Umbilical cord (tissue), 2 donors: ENCODE measurements around the gene BACE2. TPM values are rescaled to one million over a fixed set of nuclear protein-coding genes. Genes with fewer than 3 reads are reported as not detected.

Source experiments
- DNase-seq: peaks from one replicate; pipeline ENCODE4 v3.0.0-alpha.2; 2015; ENCODE audit warnings: low spot score
- total RNA-seq: library from RNA; depleted of rRNA; stranded (reverse); fragments of >200 nt; gene quantifications from one replicate; pipeline ENCODE4 v1.2.3, GENCODE V29; 2014; ENCODE audit warnings: low replicate concordance; ENCODE audit not compliant: insufficient read depth

BACE2 gene
- 37.3 TPM for total RNA-seq

GRCh38 chr21:41167348-41168342, at the start of gene BACE2:
TSS of gene BACE2 (plus strand) at chr21:41168160. CDS start at chr21:41168264, 104 bp downstream.
- DNase-seq = peak; percentile 87

DNA sequence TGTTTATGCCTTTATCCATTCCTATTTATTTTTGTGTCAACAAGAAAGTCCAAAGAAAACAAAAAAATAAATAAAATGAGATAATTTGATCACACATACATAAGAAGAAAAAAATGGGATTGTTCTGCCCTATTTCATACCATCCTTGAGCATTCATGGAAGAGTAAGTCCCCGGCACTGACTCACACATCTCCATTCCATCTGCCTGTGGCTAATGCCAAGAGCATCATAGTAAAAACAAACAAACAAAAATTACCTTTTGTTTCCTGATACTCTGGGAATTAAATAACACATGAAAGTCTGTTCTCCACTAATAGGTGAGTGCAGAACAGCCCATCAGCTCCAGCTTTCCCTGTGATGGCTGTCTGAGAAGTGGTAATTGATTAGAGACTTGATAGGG, 48.1 kb upstream of the BACE2 start:
- DNase-seq = no peak

GRCh38 chr21:41120997-41121396, 47.0 kb upstream of the BACE2 start:
- DNase-seq = no peak

DNA sequence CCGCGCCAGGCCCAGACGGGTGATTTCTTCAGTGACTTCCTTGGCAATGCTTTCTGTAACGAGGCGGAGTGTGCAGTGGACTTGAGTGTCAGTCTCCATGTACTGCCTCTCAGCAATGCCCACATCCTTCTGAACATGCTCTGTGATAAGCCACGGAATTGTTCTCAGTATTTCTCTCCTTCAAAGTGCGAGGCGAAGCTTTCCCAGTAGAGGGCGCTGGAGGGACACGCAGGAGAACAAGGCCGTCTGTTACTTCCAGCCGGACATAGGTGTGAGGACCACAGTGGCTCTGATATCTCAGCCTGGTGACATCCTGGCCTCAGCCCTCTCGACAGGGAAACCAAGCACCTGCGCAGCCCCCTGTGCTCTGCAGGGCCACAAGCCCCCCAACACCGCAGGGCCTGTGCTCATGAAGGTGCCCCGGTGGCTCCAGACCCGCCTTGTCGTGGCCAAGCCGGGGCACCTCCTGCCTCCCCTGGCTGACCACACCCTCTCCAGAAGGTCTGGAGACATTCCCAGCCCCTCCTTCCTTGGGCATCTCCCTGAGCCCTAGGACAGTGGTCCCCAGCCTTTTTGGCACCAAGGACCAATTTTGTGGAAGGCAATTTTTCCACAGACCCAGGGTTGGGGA, 46.1 kb upstream of the BACE2 start:
- peak; percentile 80 for DNase-seq

DNA sequence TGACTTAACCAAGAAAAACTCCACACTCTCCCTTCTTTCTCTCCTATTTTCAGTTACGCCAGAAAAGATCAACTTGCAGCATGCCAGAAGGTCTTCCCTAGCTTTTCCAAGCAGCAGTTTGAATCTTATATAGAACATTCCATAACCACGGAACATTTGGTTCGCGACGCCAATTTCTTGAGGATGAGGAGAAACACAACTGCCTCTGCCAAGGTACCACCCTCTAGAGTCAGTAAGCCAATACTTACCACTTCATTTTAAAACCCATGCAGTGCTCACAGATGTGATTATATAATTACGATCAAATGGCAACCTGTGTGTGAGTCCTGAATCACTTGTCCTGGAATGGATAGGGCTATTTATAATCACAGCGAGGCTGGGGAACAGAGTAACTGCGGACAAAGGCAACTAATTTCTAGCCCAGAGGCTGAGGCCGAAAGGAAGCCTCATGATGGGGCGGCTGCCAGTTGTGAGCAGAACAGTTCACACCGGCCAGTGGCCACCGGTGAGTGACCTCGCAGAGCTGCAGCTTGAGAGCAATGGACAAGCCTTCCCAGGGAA, 43.2 kb upstream of the BACE2 start:
- peak; percentile 21 for DNase-seq

- DNase-seq = no peak
Measured at GRCh38 chr21:41128981-41129380, 39.0 kb upstream of the BACE2 start.

- DNase-seq = no peak
Measured at GRCh38 chr21:41130883-41131282, 37.1 kb upstream of the BACE2 start.

DNA sequence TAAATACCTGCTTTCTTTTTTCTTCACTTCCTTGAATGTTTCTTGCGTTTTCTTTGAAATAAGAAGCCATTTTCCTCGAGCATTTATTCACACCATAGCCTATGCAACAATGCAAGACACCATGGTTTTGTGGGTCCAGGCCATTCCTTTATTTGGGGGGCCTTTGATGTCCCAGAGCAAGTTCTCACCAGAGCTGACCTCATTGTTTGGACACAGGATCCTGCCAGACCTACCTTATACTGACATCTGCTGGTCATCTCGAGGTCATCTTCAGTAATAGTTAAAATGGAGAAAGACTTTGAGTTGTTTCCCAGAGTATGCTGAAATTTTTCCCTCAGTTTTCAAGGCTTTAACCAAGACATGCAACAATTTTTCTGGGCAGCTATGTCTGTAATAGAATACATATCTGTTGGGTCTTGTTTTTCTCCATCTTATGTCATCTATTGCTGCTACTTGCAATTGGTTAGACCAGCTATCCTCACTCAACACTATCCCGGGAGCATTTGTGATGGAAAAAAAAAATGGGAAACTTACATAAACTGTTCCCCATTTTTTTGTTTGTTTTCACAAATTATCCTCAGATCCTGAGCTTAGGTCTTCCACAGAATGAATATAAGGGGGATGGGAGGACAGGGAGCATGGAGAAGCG, 34.0 kb upstream of the BACE2 start:
- peak; percentile 60 for DNase-seq

- no peak for DNase-seq
Measured at GRCh38 chr21:41135746-41136145, 32.2 kb upstream of the BACE2 start.

- DNase-seq = no peak
Measured at GRCh38 chr21:41136286-41136685, 31.7 kb upstream of the BACE2 start.

DNA sequence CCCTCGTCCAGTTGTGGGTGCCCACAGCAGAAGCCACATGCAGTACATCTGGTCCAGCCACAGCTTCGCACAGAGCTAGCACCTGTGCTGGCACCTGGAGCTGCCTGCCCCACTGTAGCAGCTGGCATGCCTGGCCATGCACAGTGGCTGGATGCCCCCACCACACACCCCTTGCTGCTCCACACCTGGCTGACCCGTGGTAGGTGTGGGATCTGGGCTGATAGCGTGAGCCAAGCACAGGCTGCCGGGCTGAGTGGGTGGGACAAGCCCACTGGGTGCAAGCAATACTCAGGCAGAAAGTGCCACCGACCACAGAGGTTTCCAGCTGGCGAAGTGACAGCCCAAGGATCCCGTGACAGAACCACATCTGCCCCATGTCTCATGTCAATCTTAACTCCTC, 30.6 kb upstream of the BACE2 start:
- no peak for DNase-seq

DNA sequence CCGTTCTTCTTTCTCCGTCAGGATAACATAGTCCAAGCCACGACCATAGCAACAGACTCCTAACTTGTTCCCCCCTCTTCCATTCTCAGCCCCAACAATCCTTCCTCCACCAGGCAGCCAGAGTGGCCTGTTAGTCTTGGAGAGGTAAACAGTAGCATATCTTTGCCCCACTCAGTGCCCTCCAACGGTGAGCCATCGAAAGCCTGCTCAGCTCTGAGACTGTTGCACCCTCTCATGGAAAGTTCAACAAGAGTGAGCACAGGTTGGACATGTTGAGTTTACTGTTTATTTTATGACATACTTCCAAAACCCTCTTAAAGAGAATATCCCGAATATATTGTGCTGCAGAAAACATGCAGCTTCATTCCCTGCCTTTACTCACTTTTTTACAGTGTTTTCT, 30.1 kb upstream of the BACE2 start:
- no peak for DNase-seq

DNA sequence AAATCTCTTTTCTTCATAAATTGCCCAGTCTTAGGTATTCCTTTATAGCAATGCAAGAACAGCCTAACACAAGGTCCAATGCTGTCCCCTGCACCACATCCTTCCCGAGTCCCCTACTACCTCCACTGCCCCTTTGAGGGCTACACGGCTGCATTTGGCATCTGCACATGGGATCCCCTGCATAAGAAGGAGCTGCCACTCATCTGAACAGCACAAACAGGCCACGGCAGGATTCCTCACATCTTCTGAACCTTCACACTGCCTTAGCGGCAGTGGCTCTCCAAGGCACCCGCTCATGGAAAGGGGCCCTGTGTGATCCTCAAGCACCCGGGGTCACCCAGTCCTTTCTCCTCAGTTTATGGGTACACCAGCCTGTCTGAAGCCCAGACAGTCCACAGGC, 29.2 kb upstream of the BACE2 start:
- DNase-seq = no peak

DNA sequence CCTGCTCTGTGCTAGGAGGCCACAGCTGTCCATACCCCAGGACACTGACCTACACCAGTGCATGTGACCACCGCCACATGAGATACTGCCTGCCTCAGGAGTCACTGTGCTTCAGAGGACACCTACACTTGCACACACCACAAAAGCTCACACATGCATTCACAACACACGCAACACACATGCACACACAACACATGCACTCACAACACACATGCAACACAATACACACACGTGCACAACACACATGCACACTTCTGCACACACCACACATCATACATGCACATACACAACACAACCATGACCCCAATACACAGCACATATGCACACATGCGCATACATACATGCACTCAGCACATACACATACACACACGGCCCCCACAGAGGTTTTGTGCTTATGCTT, 28.7 kb upstream of the BACE2 start:
- DNase-seq = no peak

GRCh38 chr21:41139951-41140350, 28.0 kb upstream of the BACE2 start:
- no peak for DNase-seq

DNA sequence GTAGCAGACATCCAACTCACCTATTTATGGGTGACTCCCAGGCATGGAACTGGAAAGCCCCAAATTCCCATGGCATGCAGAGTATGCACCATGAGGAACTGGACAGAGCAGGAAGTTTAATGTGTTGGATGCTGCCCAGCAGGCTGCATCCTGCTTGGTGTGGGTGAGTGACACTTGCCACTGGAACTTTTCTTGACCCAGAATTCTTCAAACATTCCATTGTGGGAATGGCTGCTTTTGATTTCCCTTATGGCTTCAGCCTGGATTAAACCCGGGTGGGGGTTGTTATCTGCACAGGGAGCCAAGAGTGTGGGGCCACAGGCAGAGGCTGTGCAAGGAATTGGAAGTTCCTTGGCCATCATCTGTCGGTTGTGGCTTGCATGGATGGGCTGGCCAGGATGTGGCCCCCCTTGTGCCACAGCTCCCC, 26.9 kb upstream of the BACE2 start:
- peak; percentile 24 for DNase-seq

DNA sequence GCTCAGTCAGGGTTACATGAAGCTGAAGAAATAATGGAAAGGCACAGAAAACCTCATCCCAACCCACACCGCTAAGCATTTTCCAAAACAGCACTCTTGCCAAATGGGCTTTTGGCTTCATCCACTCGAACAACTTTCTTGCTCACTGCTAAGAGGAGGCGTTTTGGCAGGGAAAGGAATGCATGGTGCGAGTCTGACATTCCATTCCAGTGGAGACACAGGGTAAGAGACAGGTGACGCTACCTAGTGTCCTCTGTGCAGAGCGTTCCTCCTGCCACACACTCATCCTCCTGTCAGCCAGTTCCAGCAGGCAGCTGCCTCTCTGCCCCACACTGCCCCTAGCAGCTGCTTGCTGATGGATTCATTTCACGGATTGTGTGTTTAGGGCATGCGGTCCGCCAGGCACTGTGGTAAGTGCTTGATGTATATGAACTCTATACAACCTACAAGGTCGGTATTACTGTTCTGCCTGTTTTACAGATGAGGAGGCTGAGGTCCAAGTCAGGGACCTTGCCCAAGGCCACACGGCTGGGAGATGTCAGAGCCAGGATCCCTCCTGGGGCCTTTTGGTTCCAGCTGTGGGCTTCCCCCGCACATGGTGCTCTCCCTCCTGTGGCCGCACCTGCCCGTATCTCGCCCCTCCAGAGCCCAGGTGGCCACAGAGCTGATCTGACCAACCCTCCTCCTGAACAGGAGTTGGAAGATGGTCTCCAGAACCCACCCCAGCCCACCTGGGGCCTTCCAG, 25.7 kb upstream of the BACE2 start:
- DNase-seq = peak; percentile 25

GRCh38 chr21:41143596-41144325, 24.2 kb upstream of the BACE2 start:
- DNase-seq = no peak

DNA sequence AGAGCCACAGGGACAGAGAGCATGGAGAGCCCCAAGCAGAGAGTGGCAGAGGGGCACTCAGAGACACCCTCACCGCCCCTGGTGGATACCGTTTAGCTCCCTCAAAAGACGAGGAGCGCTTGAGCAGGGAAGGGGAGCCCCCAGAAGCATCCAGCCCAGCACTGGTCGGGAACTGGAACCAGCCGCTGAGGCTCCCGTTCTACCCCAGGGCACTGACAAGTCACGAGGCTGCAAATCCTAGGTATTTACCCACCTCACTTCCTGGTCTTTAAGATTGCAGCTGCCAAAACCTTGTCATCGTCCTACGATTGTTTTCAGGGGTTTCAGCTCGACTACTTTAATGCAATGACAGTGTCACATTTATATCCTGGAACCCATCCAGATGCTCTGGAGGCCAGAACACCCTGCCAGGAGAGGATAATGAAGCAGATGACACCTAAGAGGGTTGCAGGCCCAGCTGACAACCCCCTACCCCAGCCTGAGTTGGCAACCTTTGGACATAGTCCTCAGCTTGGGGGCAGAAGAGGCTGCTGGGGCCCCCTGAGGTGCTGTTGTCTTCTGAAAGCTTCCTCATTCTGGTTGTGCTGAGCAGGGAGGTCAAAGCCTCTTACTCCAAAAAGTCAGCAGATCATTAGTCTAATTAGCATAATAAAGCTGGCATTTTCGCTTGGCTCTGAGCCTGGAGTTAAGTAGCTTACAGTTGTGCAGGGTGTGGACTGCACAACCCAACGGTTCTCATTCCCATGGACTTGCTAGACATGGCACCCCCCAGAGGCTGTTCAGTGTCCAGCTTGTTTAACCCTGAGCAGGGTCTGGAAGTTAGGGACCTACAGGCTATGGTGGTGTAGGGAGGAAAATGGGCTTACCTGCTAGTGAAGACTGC, 20.6 kb upstream of the BACE2 start:
- no peak for DNase-seq

DNA sequence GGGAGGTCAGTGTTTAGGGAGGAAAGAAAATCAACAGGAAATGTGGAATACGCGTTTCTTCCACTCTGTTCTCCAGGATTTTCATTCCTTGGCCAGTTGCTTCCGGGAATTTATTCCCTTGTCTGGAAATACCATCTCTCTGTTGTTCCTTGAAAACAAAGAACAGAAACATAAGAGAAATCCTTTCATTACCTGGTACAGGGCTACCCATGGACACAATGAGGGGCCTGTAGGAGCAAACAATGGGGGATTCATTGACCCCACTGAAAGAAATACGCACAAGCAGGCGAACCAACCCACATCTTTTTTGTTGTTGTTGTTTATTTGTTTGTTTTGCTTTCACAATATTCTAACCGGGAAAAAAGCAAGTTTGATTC, 20.0 kb upstream of the BACE2 start:
- DNase-seq = no peak
